ENCODE measurements around the gene GABRP.

The GABRP gene

GRCh38 chr5:170861917-170862766 is 78.6 kb downstream of the GABRP start, which contains the start of gene RANBP17:
Gene RANBP17 (plus strand): TSS chr5:170862018.
- DNase-seq, result peak; percentile 81

- no peak for DNase-seq
These were observed 80.1 kb downstream of the GABRP start for GRCh38 chr5:170863646-170864045.

All from hematopoietic multipotent progenitor cell treated with erythropoietin and hydrocortisone succinate and interleukin-3 and kit ligand, for 6 days (in vitro differentiated cells).